Measurements from ENCODE around the gene MVB12B. TPM values are rescaled to one million over a fixed set of nuclear protein-coding genes. Genes with fewer than 3 reads are reported as not detected.
A peak's percentile ranks its signal among the peaks of the same experiment; 100 is the strongest.

The MVB12B gene
- total RNA-seq, 1 donor from 2014 or later = 1.8 TPM

DNA sequence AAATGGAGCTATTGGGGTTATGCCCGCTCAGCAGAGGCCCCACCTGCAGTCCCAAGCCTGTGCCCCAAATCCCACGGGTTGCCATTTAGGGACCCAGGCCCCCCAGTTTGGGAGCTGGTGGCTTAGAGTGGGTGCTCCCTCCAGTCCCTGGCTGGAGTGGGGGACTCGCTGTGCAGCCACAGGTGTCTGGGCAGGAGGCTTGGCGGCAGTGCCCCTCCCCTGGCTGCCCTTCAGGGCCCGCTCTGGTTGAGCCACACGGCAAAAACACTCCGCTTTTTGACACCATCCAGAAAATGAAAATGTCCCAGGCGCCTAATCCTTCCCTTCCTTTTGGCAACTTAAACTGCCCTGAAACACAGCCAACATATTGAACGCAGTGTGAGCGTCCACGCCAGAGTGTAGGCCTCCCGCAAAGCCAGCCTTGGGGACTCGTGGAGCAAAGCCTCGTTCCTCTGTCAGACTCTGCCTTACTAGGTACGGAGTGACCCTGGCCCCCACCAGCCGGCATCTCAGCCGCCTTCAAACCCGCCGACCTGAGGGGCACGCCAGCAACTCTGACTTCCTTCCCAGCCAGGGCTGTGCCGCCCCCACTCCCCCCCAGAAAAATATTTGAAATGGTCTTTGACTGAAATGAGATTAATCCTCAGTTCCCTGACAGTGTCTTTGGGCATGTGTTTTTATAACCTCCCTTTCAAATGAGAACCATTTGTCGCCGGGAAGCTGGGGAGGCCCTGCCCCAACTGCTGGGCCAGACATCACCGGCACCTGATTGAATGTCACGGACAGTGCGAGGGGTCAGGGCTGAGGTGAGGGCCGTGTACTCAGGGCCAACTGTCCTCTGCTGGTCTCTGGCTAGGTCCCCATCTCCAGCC is 188.6 kb downstream of the MVB12B start:
- DNase-seq (ENCODE audit: low read depth, low spot score) = no peak

DNA sequence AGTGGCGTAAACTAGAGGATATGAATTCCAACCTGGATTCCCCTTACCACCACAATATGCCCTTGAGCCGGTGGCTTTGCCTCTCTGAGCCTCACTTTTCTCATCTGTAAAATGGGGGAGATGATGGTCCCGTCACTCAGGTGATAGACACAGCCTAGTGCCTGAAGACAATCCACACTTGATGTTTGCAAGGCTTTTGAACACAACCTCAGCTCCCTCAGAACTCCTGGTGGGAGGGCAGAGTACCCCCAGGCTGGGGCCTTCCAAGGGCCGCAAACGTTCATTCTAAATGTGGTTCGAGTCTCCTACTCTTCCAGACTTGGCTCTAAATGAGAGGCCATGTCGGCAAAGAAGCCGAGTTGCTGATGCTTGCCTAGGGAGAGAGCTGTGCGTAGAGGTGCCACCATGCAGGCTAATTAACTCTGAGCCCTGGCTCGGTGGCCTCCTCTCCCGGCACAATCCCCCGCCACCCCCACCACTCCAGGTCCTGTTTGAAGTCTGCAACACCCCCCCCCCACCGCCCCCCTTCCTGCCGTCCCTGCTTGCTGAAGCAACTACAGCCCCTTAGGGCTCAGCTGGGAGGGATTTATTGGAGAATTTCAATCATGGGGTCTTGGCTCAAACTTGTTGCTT is 189.4 kb downstream of the MVB12B start:
- no peak for DNase-seq (ENCODE audit: low read depth, low spot score)

DNA sequence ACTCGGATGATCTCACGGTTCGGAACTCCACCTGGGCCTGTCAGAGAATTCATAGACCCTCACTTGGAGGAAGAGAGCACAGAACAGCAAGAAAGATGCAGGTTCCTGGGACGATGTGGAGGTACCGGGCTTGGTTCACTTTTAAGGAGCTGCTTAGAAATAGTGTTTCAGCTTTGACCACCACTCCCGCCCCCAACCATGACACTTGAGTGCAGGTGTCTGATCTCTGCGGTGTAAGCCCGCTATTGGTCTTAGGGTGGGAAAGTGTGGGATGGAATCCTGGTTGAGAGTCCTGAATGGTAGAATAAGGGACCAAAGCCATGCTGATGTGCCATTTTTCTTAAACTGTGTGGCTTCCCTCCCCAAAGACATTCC is 189.9 kb downstream of the MVB12B start:
- no peak for DNase-seq (ENCODE audit: low read depth, low spot score)

DNA sequence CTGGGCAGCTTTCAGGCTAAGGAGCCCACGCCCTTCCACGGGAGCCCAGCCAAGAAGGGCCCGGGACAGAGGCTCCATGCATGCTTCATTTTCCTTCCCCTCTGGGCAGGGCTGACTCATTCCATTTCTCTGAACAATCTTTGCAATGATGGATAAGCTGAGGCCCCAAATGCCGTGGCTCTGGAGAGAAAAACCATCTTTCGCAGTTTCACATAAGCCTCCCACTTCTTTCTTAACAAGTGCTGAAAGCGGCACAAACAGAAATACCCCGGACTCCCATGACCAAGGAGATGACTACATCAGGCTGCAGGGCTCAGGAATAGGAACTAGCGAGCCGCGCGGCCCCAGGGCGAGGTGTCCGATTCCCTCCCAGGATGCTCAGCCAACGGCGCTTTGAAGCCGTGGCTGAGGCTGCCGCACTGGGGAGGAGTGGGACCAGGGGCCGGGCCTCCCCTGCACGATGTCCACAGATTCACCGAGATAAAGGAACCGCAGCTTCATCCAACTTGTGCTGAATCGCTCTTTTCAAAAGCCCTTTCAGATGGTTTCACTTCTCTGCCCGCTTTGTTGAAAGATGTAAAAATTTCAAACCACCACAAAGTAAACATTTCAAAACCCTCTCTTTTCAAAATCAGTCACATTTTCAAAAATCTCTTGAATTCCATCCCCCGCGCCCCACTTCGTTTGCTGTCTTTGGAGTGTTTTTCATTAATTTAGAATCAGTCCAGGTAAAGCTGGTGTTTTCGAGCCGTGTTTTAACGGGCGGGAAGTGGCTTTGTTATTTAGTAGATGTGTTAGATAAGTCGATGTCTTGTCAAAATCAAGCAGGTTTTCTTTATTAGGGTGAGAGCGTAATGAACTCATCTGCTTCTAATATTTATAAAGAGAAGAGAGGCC is 190.6 kb downstream of the MVB12B start:
- DNase-seq (ENCODE audit: low read depth, low spot score) = peak; percentile 10

DNA sequence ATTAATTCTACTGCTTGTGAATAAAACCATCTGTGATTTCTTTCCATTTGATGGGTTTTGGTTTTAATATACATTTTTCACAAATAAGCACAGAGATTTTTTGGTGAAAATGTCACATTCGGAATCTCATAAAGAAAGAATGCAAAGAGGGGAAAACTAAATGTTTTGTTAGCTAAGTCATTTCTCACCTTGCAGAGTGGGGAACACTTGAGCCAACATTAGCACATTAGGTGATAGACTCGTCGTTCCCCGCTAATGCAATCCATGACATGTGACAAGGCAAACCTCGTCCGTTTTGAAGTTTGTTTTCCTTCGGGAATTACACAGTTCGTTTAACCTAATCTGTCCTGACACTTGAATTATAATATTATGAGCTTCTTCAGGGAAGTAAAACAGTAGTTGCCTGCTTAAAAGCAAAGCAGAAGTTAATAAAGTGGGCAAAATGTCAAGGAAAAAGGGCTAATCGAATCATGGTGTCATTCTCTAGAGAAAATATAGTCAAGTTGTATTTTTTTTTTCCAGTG is 191.3 kb downstream of the MVB12B start:
- no peak for DNase-seq (ENCODE audit: low read depth, low spot score)

DNA sequence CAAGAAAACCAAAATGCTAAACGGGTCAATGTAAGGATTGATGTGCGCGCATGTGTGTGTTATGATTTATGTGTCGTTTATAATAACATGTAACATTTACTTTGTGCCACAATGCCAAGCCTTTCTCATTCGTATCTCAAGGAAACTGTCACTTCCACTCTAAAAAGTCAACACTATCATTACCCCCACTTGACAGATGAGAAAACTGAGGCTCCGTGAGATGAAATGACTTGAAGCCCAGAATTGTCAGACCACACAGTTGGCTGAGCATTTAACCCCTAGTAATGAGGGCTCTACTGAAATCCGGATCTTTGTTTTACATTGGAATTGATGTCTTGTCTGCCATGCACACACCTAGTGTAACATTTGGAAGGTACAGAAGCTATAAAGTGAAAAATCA is 192.1 kb downstream of the MVB12B start:
- DNase-seq (ENCODE audit: low read depth, low spot score) = no peak

DNA sequence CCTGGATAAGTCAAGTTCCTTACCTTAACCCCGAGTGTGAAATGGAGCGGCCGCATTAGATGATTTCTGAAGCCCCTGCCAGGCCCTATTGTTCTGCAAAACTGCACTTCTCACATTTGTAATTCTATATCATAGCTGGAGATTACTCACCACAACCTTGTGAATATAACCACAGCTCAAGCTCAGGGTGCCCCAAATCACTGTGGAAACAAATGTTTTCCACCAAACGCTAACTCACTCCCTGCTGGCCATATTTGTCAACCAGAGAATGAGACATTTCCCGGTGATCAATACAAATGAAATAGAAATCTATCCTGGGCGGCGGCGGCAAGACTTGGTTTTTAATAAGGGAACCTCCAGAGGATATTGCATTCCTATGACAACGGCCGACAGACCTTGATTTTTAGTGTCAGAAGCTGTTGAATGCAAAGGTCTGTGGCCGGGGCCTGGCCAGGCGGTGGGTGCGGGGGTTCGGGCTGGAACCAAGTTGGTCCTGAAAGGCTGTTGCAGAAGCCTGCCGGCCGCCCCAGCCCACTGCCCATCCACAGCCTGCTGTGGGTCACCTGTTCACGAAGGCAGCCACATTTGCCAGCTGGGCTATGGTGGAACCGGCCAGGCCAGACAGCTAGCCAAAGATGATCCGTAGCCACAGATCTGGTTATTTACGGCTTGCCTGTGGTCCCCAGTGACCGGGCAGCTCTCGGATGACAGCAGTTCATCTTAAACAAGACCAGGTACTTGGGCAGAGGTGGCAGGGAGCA is 193.2 kb downstream of the MVB12B start:
- no peak for DNase-seq (ENCODE audit: low read depth, low spot score)

DNA sequence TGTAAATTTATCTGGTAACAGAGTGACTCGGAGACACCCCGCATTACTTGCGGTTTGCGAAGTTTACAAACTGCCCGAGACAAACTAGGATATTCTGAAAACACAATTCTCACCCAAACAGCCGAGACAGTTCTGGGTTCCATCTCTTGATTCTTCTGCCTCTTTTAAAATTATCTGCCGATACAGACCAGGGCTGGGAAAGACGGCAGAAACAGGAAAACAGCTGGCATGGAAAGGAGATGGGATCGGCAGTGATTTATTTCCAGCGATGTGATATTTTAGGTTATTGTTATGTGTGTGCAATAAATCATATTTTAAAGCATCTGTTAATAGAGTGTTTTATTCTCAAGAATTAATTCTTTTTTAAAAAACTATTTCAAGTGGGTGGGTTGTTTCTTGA is 193.8 kb downstream of the MVB12B start:
- no peak for DNase-seq (ENCODE audit: low read depth, low spot score)

DNA sequence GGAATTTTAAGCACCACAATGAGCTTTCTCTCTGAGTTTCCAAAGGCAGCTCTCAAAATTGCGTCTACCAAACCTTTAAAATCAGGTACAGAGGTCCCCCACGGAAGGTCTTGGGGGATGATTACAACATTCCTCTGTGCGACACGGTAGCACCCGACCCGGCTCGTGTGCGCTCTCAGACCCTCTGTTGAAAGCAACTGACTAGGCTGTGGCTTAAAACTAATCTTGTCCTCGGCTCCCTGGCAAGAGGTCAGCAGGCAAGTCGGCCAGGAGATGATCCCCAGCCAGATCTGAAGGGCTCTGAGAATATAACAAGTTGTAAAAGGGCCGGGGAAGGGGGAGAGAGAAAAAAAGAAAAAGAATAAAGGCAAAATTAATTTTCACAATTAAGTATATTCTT is 194.5 kb downstream of the MVB12B start:
- no peak for DNase-seq (ENCODE audit: low read depth, low spot score)

DNA sequence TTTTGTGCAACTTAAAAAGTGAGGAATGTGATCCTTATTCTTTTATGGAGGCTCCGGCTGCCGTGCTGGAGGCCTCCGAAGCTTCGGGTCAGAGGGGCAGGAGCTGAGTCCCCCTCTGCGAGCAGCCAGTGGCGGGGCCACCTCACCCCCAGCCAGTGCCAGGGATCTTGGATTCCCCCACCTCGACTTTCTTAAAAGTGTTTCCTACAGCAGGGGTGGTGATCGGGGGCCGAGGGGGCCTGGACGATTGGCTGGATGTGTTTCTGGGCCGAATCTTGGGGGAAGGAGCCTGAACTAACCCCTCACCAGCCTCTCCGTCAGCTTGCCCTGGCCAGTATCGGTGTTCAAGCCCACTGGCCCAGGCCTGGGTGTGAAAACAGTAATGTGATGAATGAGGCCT is 194.9 kb downstream of the MVB12B start:
- no peak for DNase-seq (ENCODE audit: low read depth, low spot score)

DNA sequence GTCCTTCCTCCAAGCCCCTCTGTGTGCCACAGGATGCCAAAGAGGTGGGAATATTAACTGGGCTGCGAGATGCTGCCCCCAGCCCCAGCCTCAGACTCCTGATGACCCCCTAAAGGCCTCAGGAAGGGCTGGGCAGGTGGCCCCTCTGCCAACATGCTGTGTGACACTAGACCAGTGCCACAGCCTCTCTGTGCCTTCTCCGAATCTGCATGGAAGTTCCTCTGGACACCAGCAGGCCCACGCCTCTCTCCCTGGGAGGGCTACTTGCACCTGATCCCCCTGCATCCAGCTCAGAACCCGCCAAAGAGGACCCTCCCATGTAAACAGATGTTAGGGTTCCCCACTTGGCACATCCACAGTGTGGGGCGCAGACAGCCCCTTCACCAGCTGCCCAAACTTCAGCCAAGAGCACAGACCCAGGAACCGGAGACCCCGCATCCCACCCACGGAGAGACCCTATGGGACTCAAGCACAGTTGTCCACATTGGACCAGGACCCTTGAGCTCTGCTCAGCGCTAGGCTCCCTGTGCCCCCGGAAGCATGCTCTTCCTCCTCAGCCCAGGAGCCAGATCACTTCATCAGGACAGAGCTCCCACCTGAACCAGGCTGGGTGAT is 195.5 kb downstream of the MVB12B start:
- DNase-seq (ENCODE audit: low read depth, low spot score) = no peak

DNA sequence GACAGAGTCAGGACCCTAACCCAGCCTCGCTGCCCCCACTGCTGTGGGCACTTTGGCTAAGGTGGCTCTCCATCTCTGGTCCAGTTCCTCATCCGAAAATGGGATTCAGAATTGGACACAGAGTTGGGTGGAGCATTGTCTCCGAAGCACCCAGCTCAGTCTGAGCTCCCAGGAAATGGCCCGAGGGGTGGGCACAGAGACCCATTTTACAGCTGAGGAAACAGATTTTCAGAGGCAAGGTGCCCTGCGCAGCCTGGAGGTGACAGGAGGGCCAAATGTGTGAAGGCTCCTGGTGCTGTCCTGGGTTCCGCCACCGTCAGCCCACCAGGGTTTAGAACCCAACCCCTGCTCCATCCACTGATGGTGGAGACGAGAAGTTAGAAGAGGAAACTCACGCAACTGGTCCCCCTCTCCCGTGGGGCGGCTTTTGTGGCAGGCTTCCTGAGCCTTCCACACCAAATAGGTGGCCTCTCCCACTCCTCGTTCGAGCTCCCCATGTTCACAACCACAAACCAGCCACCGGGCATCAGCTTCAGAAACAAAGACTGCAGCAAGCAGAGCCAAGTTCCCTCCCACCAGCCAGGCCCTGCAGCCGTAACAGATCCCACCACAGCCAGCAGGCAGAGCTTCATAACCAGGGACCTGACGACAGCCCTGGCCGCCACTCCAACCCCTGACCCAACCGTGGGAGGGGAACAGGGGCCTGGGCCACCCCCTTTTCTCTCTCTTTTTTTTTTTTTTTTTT is 196.2 kb downstream of the MVB12B start:
- DNase-seq (ENCODE audit: low read depth, low spot score) = no peak

DNA sequence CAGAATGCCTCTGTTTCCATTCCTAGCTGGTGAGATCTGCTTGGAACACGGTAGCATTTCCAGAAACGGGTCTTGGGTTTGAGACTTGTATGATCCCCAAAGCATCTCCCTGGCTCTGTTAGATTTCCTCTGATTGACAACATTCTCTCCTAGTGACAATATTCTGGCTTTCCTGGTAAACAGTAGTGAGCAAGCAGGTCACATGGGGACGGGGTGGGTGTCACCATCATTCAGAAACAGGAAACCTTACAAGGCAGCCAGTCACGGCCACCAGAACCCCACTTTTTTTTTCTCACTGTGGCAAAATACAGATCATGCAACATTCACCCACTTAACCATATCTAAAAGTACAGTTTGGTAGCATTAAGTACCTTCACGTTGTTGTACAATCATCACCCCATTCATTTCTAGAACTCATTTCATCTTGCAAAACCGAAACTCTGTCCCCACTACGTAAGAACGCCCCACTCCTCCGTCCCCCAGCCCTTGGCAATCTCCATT is 197.0 kb downstream of the MVB12B start:
- no peak for DNase-seq (ENCODE audit: low read depth, low spot score)

DNA sequence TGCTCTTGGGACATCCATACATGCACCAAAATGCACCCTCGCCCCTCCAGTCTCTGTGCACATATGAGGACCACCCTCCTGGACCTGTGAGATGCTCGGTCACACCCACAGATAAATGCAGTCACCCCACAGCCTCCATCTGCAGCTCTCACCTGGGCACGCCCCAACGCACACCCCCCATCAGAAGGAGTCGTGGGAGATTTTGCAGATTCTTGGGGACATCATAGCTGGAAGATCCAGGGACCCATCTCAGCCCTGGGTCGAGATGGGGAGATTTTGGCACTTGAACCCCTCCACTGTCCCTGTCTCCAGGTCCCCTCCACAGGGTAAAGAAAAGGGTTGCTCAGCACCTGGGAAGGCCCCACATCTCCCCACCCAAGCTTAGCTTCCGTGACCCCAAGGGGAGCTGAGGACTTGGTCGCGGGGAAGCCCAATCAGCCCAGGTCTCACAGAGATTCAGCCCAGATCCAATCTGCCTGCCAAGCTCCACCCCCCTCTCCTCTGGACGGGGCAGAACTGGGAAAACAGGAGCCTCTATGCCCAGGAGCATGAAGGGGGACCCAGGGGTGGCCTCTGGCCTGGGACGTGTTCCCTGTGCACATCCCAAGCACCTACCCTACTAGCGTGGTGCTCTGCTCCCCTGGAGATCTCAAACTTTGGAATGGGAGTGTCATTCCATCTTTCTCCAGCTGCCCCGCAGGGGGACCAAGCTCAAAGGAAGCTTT is 197.9 kb downstream of the MVB12B start:
- no peak for DNase-seq (ENCODE audit: low read depth, low spot score)

DNA sequence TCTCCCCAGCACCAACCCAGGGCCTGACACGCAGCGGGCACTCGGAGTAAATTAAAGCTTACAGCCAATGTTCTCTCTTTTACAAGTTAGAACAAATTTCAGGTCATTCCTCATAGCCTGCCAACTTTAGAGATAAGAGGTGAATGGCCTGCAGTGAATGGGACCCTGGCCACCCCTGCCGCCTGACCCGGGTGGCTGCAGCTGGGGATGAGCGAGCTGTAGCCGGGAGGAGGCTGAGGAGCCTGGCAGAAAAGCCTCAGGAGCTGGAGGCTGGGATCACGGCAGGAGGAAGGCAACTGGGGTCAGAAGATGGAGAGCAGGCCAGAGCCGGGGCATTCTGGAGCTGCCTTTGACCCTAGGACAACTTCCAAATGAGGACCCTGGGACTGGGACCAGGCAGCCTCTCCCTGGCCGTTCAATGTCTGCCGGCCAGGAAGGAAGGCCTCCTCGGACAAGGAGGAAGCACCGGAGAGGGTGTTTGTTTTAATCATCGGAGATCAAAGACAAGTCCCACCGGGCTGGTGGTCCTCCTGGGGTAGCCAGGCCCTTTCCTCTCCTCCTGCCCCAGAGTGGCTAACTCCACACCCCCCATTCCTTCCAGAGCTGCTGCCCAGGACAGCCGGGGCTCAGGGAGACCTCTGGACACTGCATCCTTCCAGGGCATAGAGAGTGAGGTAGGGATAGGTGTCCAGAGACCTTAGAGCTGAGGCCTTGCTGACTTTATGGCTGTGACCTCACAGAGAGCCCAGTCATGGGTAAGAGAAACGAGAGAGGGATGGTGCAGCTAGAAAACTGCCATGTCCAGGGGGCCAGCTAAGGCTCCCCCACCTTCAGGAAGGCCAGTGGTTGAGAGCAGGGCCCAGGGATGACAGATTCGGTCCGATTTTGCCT is 199.8 kb downstream of the MVB12B start:
- DNase-seq (ENCODE audit: low read depth, low spot score) = no peak

DNA sequence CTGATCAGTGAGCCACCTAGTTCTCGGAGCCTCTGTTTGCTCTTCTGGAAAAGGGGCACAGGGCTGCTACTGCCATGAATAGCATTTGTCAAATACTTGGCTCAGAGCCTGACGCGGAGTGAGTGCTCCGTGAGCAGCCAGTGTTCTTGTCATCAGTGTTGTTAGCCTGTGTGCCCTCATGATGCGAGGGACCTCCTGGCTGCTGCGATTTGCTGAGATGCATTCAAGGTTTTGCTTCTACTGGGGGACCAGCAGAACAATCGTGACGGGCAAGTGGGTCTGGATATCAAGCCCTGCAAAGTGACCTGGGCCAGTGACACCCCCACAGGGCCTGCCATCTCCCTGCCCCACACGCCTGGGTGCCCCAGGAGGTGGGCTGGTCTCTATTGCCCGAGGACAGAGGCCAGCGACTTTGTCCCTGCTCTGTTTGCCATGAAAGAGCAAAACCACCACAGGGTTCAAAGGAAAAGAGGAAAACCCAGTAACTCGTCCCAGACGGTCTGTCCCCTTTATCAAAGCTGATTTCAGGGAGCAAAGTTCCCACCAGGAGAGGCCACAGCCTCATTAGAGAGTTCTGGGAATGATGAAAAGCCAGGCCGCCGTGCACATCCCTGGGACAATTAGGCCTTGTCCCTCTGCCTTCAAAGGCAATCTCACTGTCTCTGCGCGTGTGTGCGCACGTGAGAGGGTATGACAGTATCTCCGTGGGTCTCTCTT is 200.6 kb downstream of the MVB12B start:
- no peak for DNase-seq (ENCODE audit: low read depth, low spot score)

DNA sequence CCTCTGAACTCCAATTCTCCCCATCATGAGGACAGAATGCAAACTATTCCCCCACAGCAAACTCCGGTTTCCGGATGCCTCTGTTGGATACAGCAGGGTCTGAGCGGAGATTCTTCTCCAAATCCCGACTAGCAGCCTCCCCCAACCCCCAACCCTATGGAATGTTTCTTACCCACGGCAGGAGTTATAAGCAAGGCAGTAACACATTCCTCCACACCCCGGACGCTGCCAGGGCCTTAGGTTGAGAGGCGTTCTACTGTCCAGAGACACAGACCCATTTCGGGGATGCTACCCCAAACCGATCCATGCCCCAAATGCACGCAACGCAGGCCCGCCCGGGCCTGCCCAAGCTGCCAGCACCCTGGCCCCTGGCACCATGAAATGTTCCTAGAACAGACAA is 201.5 kb downstream of the MVB12B start:
- DNase-seq (ENCODE audit: low read depth, low spot score) = no peak
